GM19438 (cell line): ENCODE results near the gene SMIM45.

Experiments
- ATAC-seq: cut with Tn5 transposase; IDR thresholded peaks from one replicate; pipeline ENCODE4 v1.9.1; 2021; ENCODE audit warnings: low read depth; ENCODE audit not compliant: unreplicated experiment

Gene SMIM45

GRCh38 chr22:41966225-41966606, 14.3 kb downstream of the SMIM45 start:
- ATAC-seq, result no peak

DNA sequence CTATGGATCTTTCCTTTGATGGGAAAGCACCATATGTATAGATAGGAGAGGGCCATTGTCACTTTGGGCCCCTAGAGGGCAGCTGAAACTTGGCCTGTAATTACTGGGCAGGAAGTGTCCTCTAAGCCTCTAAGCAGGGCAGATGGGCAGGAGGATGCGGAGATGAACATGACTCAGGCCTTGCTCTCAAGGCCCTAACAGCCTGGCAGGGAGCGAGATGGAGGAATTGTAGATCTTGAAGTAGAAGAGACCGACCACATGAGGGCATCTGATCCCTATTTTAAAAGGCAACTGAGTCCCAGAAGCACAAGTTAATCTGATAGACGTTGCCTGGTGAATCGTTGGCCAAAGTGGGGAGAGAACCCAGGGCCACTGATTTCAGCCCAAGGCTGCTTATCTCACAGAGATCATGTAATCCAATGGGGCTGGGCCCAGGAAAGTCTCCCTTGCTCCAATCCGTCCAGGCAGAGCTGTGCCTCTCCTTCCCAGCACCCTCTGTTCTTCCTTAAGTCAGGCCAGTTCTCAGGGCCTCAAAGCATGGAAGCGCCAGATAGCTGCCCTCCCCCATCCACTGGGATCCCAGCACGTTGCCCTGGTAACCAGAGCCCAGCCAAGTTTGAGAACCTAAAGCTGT, 14.8 kb downstream of the SMIM45 start:
- ATAC-seq, result no peak

- no peak for ATAC-seq
Observed at GRCh38 chr22:41968601-41969000, 16.7 kb downstream of the SMIM45 start.

DNA sequence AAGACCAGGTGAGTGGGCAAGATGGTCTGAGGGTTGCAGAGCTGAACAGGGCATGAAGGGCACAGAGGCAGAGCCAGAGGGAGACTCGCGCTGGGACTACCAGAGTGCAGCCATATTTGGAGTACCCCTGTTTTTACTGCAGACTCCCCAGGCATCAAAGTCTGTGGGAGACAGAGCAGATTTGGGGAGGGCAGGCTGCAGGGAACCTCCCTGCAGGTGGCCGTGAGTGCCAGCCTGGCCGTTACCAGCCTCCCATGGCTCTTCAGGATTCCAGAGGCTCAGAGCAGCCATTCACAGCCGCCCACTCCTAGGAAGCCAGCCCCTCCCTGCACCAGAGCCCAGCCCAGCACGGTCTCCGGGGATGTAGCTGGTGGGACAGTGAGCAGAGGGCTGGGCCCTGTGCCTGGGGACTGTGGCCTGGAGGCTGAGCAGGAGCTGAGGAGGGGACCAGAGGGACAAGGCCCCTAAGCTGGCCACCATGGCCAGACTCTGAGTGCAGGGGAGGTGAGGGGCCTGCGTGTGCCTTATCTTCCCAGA, 17.2 kb downstream of the SMIM45 start, which contains the start of gene SEPTIN3:
SEPTIN3 (plus strand) TSS at position 334 of the 537 bp plus-strand sequence. CDS start 2,050 bp downstream, outside the sequence.
- no peak for ATAC-seq

DNA sequence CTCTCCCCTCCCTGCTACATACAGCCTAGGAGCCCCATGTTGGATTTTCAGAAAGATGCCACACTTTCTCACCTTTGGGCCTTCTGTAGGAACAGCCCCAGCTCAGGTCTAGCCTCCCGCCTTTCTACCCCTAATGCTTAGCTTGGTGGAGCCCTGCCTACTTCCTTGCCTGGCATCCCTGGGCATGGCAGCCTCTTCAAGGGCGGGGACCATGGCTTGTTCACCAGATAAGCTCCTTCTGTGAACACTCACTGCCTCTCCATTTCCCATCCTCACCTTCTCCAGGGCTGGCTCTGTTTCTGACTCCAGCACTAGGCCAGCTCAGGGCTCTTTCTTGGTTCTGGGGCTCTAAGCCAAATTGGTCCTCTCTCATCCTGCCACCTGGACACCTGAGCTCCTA, 18.7 kb downstream of the SMIM45 start:
- ATAC-seq, result no peak

GRCh38 chr22:41971431-41971830, 19.5 kb downstream of the SMIM45 start:
- ATAC-seq, result no peak

GRCh38 chr22:41974691-41975290, 22.8 kb downstream of the SMIM45 start:
- ATAC-seq, result no peak

GRCh38 chr22:41975299-41976069, 23.5 kb downstream of the SMIM45 start:
- no peak for ATAC-seq

GRCh38 chr22:41976070-41976901, 24.3 kb downstream of the SMIM45 start:
- no peak for ATAC-seq

DNA sequence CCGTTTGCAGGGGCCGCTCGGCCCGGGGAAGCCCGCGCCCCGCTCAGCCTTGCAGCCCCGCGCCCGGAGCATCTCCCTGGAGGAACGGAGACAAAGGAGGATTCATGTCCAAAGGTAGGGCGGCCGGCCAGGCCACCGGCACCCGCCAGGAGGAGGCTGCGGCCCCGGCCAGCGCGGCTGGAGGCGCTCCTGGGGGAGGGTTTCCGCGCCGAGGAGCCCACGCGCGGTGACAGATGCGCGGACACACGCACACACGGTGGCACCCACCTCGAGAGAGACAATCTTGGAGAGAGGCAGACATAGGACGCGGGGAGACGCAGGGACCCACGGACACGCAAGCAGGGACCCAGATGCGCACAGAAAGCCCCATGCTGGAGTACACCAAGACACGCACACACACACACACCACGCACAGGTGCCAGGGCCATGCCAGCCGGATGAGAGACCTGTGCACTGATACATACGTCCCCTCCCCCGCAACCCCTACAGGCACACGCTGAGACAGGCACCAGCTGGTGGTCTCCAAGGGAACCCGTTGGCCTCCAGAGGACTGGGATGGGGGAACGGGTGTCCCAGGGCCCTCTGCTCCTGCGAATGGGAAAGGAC, 25.1 kb downstream of the SMIM45 start:
- ATAC-seq, result no peak

- no peak for ATAC-seq
Observed at GRCh38 chr22:41978732-41979131, 26.8 kb downstream of the SMIM45 start.

DNA sequence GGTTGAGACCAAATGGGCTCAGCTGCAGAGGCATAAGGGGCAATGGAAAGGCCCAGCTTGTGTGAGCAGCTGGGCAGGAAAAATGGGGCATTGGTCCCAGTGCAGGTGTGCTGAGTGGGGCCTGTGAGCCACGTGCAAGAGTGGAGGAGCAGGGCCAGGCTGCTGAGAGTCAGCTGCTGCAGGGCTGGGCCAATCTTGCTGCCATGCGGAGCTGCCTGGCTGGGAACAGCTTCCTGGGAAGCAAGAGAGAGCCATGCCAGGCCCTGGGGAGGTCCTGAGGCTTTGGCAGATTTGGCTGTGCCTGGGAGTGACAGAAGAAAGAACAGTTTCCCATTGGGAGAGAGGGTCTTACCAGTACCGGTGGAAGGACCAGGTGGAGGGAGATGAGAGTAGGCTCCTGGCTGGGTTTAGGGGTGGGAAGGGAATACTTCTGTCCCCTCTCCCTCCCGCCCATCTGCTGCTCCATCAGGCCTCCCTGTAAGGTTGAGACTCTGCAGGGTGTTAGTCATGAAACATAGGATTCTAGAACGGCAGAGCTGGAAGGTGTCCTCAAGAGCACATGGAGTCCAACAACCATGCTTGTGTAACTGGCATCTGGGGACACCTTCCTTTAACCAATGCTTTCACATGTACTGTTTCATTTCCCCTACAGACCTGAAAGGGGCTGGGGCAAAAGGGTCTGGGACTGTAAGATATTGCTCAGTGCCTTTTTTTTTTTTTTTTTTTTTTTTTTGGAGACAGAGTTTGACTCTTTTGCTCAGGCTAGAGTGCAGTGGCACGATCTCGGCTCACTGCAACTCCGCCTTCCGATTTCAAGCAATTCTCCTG, 27.7 kb downstream of the SMIM45 start:
- no peak for ATAC-seq

DNA sequence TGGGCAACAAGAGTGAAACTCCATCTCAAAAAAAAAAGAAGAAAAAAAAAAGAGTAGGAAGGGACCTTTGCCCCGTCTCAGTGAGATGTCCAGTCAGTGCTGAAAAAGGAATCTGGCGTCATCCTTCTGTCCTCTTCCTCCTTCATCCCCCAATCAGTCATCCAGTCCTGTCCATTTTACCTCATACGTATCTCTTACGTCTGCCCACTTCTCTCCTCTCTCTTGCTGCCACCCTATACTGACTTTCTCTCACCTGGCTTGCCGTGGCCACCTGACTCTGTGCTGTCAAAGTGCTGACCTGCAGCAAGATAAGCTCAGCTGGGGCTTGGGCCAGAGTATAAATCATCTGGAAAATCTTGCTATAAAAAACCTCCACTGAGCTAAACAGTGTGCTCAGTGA, 30.9 kb downstream of the SMIM45 start:
- no peak for ATAC-seq

DNA sequence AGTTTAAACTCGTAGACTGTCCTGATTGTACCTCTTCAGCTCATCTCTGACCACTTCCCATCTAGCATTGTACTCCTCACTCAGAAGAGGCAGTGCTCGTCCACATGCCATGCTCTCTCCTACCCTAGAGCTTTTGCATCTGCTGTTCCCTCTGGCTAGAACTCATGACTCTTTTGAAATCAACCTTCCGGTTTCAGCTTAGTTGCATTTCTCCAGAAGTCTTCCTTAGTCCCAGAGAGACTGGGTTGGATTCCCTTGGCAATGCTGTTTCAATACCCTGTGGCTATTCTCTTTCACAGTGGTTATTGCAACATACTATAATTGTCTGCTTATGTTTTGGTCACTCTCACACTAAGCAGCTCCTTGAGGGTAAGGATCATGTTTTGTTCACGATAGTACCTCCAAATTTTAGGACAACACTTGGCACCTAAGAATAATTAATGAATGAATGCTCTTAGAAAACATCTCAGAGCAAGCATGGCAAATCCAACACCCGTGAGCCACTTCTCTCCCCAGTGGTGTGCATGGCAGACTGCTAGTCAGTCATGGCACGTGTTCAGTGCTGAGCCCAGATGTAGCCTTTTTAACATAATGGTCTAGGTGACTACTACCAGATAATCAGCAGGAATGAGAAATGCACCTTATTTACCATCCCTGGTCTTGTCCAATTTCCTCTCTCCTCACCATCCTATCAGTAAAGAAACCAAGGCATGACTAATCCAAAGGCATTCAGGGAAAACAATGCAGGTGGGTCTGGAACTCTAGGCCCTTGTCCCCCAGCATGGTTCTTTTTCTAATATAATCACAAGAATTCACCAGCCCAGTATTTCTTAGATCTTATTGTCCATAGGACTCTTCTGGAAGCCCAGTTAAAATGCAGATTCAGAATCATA, 31.8 kb downstream of the SMIM45 start:
- no peak for ATAC-seq

- ATAC-seq, result no peak
Observed at GRCh38 chr22:41987276-41987675, 35.3 kb downstream of the SMIM45 start.

GRCh38 chr22:41989246-41989645, 37.3 kb downstream of the SMIM45 start:
- no peak for ATAC-seq

DNA sequence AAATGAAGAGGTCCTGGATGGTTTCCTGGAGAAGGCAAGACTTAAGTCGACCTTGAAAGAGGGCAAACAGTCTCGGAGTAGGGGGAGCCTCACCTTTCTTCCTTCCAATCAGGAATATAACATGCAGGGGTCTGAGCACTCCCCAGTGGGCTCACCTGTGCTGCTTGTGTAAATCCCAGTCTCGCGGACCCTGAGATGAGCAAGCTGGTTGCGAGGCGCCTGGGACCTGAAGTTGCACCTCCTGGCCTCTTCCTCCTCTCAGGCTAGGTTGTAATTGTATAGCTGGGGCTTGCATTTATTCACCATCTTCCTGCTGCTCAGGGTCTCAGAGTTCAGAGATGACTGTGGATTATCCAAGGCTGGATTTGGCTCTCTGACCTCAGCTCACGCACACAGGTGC, 39.2 kb downstream of the SMIM45 start:
- no peak for ATAC-seq

DNA sequence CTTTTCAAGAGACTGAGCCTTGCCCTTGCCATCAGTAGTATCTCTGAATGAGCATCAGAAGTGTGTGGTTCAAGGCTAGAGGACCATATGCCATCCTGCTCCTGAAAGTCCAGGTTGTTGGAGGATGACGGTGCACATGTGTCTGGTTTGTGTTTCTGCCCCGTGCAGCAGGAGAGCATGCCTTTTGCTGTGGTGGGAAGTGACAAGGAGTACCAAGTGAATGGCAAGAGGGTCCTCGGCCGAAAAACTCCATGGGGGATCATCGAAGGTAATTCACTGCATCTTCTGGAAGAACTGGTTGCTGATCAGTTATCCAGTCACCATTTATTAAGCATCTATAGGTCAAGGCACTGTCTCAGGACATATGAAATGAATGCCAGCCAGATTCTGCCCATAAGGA, 40.5 kb downstream of the SMIM45 start:
- no peak for ATAC-seq
